ENCODE measurements around the gene MTOR.
A peak's percentile ranks its signal among the peaks of the same experiment; 100 is the strongest.
"Not testable (repeated sequence)": the region's sequence is repeated elsewhere in the genome, so short reads cannot be mapped to it uniquely, and the experiment has no call there.

Gene MTOR

DNA sequence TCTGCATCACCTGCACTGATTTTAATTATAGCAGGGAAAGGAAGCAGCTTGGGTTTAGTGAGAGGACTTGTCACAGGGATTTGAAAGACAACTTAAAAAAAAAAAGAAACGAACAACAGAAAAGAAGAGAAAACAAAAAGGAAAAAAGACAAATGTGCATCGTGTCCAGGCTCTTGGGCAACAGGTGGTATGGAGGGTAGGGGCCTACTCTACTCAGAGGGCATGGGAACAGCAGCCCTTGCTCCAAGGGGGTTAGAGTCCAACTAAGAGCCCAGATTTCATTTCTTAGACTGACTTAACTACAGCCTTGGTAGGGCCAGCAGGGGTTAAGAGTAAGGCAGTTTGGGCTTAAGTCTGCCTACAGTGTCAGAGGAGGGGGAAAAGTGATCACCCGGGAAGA lies 147.4 kb downstream of the MTOR start:
- TF ChIP-seq, protein P1, sequence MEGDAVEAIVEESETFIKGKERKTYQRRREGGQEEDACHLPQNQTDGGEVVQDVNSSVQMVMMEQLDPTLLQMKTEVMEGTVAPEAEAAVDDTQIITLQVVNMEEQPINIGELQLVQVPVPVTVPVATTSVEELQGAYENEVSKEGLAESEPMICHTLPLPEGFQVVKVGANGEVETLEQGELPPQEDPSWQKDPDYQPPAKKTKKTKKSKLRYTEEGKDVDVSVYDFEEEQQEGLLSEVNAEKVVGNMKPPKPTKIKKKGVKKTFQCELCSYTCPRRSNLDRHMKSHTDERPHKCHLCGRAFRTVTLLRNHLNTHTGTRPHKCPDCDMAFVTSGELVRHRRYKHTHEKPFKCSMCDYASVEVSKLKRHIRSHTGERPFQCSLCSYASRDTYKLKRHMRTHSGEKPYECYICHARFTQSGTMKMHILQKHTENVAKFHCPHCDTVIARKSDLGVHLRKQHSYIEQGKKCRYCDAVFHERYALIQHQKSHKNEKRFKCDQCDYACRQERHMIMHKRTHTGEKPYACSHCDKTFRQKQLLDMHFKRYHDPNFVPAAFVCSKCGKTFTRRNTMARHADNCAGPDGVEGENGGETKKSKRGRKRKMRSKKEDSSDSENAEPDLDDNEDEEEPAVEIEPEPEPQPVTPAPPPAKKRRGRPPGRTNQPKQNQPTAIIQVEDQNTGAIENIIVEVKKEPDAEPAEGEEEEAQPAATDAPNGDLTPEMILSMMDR (IDR thresholded peaks at IDR 0.05; ENCODE audit: insufficient read depth, low read depth, low read length, missing control alignments): no peak
- no peak overlapping the region for H3K4me3 ChIP-seq (ENCODE audit: low read length)
- DNase-seq (ENCODE audit: low read depth): no peak

DNA sequence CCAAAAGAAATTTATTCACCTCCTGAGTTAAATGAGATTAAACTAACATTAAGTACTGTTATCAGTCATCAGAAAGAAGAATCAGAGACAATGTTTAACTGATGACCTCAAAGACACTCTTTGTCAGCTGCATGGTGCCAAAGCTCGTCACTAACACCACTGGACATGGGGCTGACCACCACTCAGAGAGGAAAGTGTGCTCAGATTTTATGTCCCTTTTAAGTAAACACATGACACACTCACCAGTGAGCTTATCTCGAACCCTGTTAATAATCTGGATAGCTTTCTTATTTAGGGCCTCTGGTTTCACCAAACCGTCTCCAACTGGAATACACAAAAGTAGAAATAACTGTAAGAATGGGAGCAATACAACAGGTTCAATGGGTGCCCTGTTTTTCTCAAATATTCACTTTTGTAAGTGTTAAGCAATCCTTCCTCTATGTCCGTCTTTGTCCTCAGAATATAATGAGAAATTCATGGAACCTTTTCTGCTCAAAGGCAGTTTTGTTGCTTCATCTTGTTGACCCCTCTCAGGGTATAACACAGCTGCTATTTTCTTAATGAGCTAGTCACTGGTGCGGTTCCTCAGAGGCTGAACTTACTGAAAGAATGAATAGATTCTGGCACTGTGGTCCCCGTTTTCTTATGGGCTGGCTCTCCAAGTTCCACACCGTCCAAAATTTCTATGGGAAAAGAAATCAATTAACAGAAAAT lies 153.1 kb downstream of the MTOR start:
- DNase-seq (ENCODE audit: low read depth): no peak
- H3K4me3 ChIP-seq (ENCODE audit: low read length): no peak overlapping the region
- TF ChIP-seq, protein P1 (IDR thresholded peaks at IDR 0.05; ENCODE audit: insufficient read depth, low read depth, low read length, missing control alignments): no peak

DNA sequence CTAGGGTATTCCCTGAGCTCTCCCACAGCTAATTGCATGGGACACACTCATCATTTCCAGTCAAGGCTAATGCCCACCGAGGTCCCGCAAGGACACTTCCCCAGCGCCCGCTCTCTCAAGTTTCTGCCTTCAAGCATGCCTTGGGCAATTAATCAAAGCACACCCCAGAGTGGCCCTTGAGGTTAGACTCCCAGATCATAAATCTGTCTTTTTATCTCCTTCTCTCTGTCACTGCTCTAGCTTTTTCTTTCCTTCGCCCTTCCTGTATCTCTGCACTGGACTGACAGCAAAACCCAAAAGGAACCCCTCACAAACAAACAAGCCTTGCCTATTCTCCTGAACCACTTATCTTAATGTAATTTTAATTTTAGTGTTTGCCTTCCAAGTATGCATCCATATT lies 154.8 kb downstream of the MTOR start:
- TF ChIP-seq, protein P1 (IDR thresholded peaks at IDR 0.05; ENCODE audit: insufficient read depth, low read depth, low read length, missing control alignments): no peak
- H3K4me3 ChIP-seq (ENCODE audit: low read length): no peak overlapping the region
- DNase-seq (ENCODE audit: low read depth): no peak

DNA sequence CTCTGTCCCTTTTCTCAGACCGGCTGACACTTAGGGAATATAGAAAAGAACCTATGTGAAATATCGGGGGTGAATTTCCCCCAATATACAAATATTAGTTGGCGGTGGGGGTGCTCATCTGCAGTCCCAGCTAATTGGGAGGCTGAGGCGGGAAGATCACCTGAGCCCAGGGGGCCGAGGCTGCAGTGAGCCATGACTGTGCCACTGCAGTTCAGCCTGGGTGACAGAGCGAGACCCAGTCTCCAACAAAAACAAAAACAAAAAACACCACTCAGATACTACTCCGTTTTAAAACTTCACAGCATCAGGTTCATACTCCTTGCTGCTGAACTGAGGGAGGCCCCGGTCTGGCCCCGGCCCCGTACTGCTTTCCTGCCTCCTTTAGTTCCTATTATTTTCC lies 156.8 kb downstream of the MTOR start:
- TF ChIP-seq, protein P1 (IDR thresholded peaks at IDR 0.05; ENCODE audit: insufficient read depth, low read depth, low read length, missing control alignments): no peak
- DNase-seq (ENCODE audit: low read depth): no peak
- H3K4me3 ChIP-seq (ENCODE audit: low read length): no peak overlapping the region

DNA sequence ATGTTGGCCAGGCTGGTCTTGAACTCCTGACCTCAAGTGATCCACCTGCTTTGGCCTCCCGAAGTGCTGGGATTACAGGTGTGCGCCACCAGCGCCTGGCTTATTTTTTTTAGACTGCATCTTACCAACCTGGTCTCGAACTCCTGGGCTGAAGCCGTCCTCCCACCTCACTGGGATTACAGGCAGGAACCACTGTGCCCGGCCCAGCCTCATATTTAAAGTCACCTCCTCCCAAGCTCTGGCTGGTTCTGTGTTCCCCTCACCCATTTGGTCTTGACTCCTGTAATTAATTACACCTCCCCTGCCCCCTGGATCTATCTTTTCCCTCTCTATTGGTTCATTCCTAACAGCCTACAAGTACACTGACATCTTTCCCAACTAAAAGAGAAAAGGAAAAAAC lies 161.0 kb downstream of the MTOR start:
- TF ChIP-seq, protein P1 (IDR thresholded peaks at IDR 0.05; ENCODE audit: insufficient read depth, low read depth, low read length, missing control alignments): no peak
- no peak overlapping the region for H3K4me3 ChIP-seq (ENCODE audit: low read length)
- no peak for DNase-seq (ENCODE audit: low read depth)

DNA sequence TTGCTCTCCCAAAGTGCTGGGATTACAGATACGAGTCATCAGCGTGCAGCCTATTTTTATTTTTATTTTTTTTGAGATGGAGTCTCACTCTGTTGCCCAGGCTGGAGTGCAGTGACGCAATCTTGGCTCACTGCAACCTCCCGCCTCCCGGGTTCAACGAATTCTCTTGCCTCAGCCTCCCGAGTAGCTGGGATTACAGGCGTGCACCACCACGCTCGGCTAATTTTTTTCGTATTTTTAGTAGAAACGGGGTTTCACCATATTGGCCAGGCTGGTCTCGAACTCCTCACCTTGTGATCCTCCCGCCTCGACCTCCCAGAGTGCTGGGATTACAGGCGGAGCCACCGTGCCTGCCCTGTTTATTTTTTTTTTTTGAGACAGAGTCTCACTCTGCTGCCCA lies 161.5 kb downstream of the MTOR start:
- not testable (repeated sequence) for DNase-seq (ENCODE audit: low read depth); H3K4me3 ChIP-seq (ENCODE audit: low read length)

DNA sequence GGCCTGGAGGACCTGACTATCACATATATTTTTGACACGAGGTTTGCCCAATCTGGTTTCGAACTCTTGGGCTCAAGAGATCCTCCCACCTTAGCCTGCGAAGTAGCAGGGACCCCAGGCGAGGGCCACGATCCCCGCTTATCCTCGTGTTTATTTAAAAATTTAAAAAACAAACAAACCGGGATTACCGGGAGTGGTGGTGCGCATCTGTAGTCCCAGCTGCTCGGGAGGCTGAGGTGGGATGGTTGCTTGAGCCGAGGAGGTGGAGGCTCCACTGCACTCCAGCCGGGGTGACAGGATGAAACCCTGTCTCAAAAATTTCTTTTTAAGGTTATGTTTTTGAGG lies 162.2 kb downstream of the MTOR start:
- peak overlapping the region; percentile 88 for H3K4me3 ChIP-seq (ENCODE audit: low read length)
- no peak for DNase-seq (ENCODE audit: low read depth)
- TF ChIP-seq, protein P1 (IDR thresholded peaks at IDR 0.05; ENCODE audit: insufficient read depth, low read depth, low read length, missing control alignments): no peak

Measured in epithelial cell of esophagus (primary cell).